Activated T-helper 17 cell treated with anti-CD3 and anti-CD28 coated beads, Interleukin-2, amount 50 U/mL, for 72 hours (primary cell): ENCODE data around the gene ABCC4. TPM values are rescaled to one million over a fixed set of nuclear protein-coding genes. Genes with fewer than 3 reads are reported as not detected.

Source experiments
- ATAC-seq: fragments of 150-1000 bp; cut with Tn5 transposase; replicated peaks from 2 replicates; pipeline ENCODE4 v1.10.0; 2021; ENCODE audit warnings: mild to moderate bottlenecking, moderate library complexity
- H3K27ac Mint-ChIP-seq: one replicate; pipeline ENCODE4 v1.8.0; 2022; ENCODE audit warnings: mixed read lengths
- H3K27me3 Mint-ChIP-seq: one replicate; pipeline ENCODE4 v1.8.0; 2022; ENCODE audit warnings: mixed read lengths
- H3K36me3 Mint-ChIP-seq: one replicate; pipeline ENCODE4 v1.8.0; 2022; ENCODE audit warnings: low read depth, mild to moderate bottlenecking, mixed read lengths
- H3K4me1 Mint-ChIP-seq: one replicate; pipeline ENCODE4 v1.8.0; 2022; ENCODE audit warnings: mixed read lengths
- H3K4me3 Mint-ChIP-seq: one replicate; pipeline ENCODE4 v1.8.0; 2022; ENCODE audit warnings: mild to moderate bottlenecking, mixed read lengths
- H3K9me3 Mint-ChIP-seq: one replicate; pipeline ENCODE4 v1.8.0; 2022; ENCODE audit warnings: mixed read lengths
- total RNA-seq, 2 donors: library from RNA; stranded (reverse); gene quantifications; one replicate each; pipeline ENCODE4 v1.2.3, GENCODE V29; 2022

Gene ABCC4
- total RNA-seq, 2 donors from 2014 or later, result 6.5 to 14.4 TPM

DNA sequence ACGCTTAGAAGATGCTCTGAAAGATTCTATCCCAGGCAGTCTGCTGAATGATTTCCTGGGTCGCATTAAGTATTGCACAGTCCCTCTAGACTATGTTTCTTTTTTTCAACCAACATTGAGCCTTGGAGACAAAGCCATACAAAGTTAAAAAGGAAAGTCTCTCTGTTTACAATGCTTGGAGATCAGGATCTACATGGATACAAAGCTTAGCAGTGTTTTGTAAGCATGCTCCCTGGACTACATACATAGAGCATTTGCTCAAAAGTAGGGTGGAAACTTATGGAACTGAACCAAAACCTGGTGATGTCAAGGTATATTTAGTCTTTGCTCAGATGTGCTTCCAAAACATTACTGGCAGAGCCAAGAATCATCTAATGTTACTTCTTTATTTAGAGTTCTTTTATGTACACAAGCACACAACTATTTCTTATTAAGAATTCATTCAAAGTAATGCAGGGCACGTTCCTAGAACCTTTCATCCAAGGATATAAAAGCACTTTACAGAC lies 241.2 kb downstream of the ABCC4 start:
- H3K27ac Mint-ChIP-seq, result no peak overlapping the region
- no peaks in the 10 kb centered on the region for H3K9me3 Mint-ChIP-seq
- no peak overlapping the region for H3K4me3 Mint-ChIP-seq
- ATAC-seq, result no peak
- H3K4me1 Mint-ChIP-seq, result no peaks in the 10 kb centered on the region
- H3K27me3 Mint-ChIP-seq, result no peaks in the 10 kb centered on the region
- peaks cover 29% of the 10 kb centered on the region for H3K36me3 Mint-ChIP-seq

DNA sequence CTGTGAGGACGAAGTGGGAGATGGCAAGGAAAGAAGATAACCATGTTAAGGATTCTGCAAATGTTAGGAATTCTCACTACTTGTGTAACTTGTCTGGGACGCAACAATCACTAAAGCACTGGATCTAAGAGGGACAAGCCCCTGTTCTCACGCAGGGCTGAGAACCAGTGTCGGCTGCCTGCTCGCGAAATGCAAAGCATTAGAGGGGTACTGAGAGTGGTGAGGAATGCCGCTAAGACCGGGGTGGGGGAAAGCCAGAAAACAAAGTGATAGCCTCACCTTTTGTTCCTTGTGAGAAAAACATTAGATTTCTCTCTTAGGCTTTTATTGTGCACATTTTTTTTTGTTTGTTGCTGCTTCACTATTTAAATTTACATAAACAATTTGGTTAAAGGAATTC lies 241.9 kb downstream of the ABCC4 start:
- Mint-ChIP-seq H3K9me3 (no peaks in the 10 kb centered on the region), H3K4me3 (no peak overlapping the region), H3K4me1 (no peaks in the 10 kb centered on the region), H3K27me3 (no peaks in the 10 kb centered on the region), H3K36me3 (peaks cover 29% of the 10 kb centered on the region), H3K27ac (no peak overlapping the region)
- no peak for ATAC-seq

DNA sequence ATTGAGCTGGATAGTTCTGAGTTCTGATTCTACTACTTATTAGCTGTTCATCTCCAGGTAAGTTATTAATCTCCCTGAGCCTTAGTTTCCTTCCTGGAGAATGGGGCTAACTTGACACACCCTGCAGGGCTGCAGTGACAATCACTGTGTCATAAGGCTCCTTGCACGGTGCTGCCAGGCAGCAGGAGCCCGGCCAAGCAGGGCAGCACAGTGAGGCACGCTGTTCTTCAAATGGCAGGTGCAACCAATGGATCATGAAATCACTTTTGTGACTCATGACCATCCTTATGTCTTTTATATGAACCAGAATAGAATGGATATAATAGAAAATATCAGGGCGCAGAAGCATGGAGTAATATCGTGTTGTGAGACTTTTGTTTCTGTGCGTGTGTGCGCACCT lies 242.6 kb downstream of the ABCC4 start:
- no peaks in the 10 kb centered on the region for H3K9me3 Mint-ChIP-seq
- H3K36me3 Mint-ChIP-seq, result peaks cover 29% of the 10 kb centered on the region
- no peaks in the 10 kb centered on the region for H3K27me3 Mint-ChIP-seq
- no peaks in the 10 kb centered on the region for H3K4me1 Mint-ChIP-seq
- no peak overlapping the region for H3K4me3 Mint-ChIP-seq
- no peak overlapping the region for H3K27ac Mint-ChIP-seq
- no peak for ATAC-seq

- Mint-ChIP-seq H3K36me3 (peaks cover 14% of the 10 kb centered on the region), H3K4me1 (no peaks in the 10 kb centered on the region)
Measured at GRCh38 chr13:95056266-95056665, 245.0 kb downstream of the ABCC4 start.

DNA sequence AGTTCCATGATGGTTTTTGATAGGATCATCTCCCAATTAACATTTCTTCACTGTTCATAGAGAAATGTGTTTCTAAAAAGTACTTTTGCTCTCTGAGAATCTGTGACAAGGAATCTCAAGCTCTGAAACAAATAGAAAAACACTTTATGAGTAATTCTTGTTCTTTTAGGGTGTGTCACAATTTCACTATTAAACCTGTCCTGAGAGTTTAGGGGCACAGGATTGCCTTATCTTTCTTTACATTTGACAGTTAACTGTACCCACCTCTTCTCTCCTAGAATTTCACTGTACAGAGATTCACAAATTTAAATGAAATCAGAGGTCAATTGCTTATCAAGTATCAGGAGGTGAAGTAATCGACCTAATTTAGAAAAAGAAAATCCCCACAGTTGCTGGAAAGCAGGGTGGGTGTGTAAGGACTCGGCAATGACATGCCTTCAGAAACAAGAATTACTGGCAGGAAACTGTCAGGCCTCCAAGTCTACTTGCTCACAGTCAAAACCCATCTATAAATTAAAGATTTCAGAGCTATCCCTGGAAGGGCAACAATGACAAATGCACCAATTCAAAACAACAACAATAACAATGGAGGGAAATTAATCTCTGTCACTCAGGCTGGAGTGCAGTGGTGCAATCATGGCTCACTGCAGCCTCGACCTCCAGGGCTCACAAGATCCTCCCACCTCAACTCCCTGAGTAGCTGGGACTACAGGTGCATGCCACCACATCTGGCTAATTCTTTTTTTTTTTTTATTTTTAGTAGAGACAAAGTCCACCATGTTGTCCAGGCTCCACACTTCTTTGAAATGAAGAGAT lies 250.2 kb downstream of the ABCC4 start:
- peak; percentile 83 for ATAC-seq
- no peaks in the 10 kb centered on the region for H3K9me3 Mint-ChIP-seq
- peaks cover 22% of the 10 kb centered on the region for H3K36me3 Mint-ChIP-seq
- peak overlapping the region; percentile 59 for H3K4me3 Mint-ChIP-seq
- H3K27me3 Mint-ChIP-seq, result no peaks in the 10 kb centered on the region
- peaks cover 14% of the 10 kb centered on the region for H3K4me1 Mint-ChIP-seq
- H3K27ac Mint-ChIP-seq, result peak overlapping the region; percentile 97

More at GRCh38 chr13:95056266-95056665, 245.0 kb downstream of the ABCC4 start:
- H3K27me3 Mint-ChIP-seq, result no peaks in the 10 kb centered on the region
- no peak for ATAC-seq
- no peaks in the 10 kb centered on the region for H3K9me3 Mint-ChIP-seq
- H3K27ac Mint-ChIP-seq, result no peak overlapping the region
- H3K4me3 Mint-ChIP-seq, result no peak overlapping the region

DNA sequence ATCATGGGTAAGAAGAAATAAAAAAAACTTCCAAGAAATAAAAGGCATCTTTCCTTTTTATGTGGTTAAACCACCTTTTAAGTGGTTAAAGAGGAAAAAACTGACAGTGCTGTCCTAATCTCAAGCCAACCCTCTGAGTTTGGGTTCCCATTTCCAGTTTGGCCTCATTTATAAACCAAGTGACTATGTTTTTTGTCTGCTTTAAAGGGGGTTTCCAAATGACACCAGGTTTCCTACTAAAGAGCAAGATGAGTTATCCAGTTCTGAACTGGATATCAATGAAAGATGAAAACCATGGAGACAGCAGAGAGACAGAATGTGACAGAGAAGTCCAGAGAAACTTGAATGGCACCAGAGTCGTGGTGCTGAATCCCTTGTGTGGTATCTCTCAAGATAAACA lies 251.5 kb downstream of the ABCC4 start:
- Mint-ChIP-seq H3K27ac (peak overlapping the region; percentile 97), H3K4me1 (peaks cover 14% of the 10 kb centered on the region), H3K27me3 (no peaks in the 10 kb centered on the region), H3K4me3 (peak overlapping the region; percentile 59), H3K36me3 (peaks cover 22% of the 10 kb centered on the region), H3K9me3 (no peaks in the 10 kb centered on the region)
- peak; percentile 60 for ATAC-seq

DNA sequence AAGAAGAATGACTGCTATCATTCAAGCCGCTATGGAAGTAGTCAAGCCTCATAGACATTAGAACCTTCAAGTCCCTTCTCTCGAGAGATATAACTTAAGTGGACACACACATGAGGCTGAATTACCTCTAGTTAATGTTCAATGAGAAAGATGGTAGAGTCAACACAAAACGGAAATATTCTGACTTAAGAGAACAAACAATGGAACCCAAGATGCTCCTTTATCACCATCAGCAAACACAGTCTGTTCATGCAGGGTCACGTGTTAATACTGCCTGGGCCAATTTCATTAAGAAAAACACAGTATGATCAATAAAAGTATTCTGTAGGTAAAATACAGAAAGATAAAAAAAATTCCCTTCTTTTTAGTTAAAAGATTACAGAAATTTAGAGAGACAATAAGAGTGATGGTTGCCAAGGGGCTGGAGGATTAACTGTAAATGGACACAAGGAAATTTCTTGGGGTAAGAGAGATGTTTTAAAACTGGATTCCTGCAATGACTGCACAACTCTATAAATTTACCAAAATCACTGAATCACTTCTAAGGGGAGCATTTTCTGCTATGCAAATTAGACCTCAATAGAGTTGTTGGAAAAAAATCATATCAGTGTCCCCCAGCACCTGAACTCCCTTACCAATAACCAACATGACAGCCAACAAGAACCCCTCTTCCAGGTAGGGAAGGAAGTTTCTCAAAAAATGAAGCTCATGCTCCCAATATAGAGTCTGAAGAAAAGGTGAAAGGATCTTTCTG lies 256.6 kb downstream of the ABCC4 start:
- no peaks in the 10 kb centered on the region for H3K9me3 Mint-ChIP-seq
- H3K27me3 Mint-ChIP-seq, result no peaks in the 10 kb centered on the region
- H3K27ac Mint-ChIP-seq, result no peak overlapping the region
- H3K4me1 Mint-ChIP-seq, result no peaks in the 10 kb centered on the region
- peak; percentile 52 for ATAC-seq
- no peak overlapping the region for H3K4me3 Mint-ChIP-seq
- H3K36me3 Mint-ChIP-seq, result peaks cover 52% of the 10 kb centered on the region

- Mint-ChIP-seq H3K9me3 (no peaks in the 10 kb centered on the region), H3K27ac (no peak overlapping the region)
- no peak for ATAC-seq
Measured at GRCh38 chr13:95039415-95039814, 261.8 kb downstream of the ABCC4 start.

DNA sequence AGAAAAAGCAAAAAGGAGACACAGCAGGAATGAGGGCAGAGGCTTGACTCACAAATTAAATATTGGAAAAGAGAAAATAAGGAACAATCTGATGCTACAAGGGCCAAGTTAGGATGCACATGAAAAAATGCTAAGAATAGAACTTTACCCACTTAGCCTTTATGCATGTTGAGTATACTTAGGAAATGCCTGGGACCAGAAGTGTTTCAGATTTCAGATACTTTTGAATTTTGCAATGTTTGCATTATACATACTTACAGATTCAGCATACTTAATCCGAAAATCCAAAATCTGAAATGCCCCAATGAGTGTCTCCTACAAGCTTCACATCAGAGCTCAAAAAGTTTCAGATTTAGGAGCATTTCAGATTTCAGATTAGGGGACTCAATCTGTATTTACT lies 262.3 kb downstream of the ABCC4 start:
- no peak for ATAC-seq
- H3K27me3 Mint-ChIP-seq, result no peaks in the 10 kb centered on the region
- H3K9me3 Mint-ChIP-seq, result no peaks in the 10 kb centered on the region
- H3K36me3 Mint-ChIP-seq, result peaks cover 62% of the 10 kb centered on the region
- no peak overlapping the region for H3K27ac Mint-ChIP-seq
- H3K4me1 Mint-ChIP-seq, result no peaks in the 10 kb centered on the region
- no peak overlapping the region for H3K4me3 Mint-ChIP-seq

More at GRCh38 chr13:95039415-95039814, 261.8 kb downstream of the ABCC4 start:
- H3K4me3 Mint-ChIP-seq, result no peak overlapping the region
- H3K4me1 Mint-ChIP-seq, result no peaks in the 10 kb centered on the region
- peaks cover 62% of the 10 kb centered on the region for H3K36me3 Mint-ChIP-seq
- no peaks in the 10 kb centered on the region for H3K27me3 Mint-ChIP-seq

DNA sequence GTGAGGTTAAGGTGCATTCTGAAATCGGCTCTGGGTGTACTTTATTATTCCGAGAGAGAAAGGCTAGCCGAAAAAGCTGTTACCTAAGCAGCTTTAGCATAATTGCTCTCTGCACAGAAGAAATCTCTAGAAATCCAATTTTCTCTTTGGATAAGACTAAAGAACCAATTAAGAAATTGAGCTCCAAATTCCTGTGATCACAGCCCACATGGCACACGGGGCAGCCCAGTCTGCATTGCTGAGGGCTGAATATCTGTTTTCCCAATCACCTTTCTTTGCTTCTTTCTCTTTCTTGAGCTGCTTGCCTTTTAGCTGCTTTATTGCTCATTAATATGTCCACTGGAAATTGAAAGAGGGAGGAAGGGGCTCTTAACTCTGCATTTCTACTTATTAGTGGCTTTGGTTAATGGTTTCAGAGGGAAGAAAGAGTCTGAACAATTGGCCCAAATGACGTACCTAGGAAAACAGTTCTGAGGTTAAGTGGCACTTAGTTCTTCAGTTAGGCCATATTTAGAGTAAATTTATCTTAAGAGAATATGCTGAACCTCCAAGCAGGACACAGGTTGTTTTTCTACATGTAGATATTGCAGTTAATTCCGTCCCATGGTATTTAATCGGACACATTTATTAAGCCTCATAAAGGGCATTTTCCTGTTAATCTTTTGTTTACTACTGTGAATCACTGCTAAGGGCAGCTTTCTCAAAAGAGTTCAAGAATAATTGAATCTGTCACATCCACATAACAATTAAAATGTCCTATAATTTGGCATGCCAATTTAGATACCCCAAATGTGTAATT lies 265.7 kb downstream of the ABCC4 start:
- Mint-ChIP-seq H3K27ac (no peak overlapping the region), H3K4me1 (no peaks in the 10 kb centered on the region), H3K9me3 (no peaks in the 10 kb centered on the region), H3K4me3 (no peak overlapping the region), H3K27me3 (no peaks in the 10 kb centered on the region), H3K36me3 (peaks cover 36% of the 10 kb centered on the region)
- ATAC-seq, result no peak

DNA sequence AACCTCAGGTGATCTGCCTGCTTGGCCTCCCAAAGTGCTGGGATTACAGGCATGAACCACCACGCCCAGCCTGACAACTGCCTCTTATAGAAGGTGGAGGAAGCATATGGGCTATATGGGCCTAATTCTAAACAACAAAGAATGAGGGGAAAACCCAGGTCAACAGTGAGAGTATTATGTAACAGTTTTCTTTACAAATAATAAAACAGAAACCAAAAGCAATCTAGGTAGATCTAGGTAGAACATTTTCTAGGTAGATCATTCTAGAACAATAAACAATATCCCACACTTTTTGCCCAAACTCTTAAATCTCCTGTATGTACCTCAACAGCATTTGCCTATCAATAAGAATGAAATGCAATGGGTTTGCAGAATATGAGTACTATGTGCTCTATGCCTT lies 267.4 kb downstream of the ABCC4 start:
- Mint-ChIP-seq H3K4me1 (no peaks in the 10 kb centered on the region), H3K9me3 (no peaks in the 10 kb centered on the region), H3K36me3 (peaks cover 24% of the 10 kb centered on the region), H3K27me3 (no peaks in the 10 kb centered on the region), H3K4me3 (no peak overlapping the region), H3K27ac (no peak overlapping the region)
- ATAC-seq, result no peak

DNA sequence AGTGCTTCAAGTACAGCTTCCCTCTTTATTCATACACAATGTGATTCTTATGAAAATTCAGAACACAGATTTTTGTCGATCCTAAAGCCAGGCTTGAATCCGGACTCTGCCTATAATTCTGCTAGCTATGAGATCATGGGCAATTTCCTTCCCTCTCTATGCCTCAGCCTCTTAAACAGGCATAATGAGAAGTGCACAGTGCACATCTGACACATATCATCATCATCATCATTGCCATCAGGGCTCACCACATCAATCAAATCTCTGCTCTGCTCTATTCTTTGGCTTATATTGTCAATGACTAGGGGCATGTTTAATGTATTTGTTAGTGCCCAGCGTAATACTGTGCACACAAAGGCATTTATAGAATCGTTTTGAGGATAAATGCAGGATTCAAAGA lies 269.1 kb downstream of the ABCC4 start:
- H3K27me3 Mint-ChIP-seq, result no peaks in the 10 kb centered on the region
- H3K4me1 Mint-ChIP-seq, result no peaks in the 10 kb centered on the region
- ATAC-seq, result no peak
- H3K36me3 Mint-ChIP-seq, result peaks cover 15% of the 10 kb centered on the region
- no peak overlapping the region for H3K4me3 Mint-ChIP-seq
- H3K9me3 Mint-ChIP-seq, result no peaks in the 10 kb centered on the region
- no peak overlapping the region for H3K27ac Mint-ChIP-seq

DNA sequence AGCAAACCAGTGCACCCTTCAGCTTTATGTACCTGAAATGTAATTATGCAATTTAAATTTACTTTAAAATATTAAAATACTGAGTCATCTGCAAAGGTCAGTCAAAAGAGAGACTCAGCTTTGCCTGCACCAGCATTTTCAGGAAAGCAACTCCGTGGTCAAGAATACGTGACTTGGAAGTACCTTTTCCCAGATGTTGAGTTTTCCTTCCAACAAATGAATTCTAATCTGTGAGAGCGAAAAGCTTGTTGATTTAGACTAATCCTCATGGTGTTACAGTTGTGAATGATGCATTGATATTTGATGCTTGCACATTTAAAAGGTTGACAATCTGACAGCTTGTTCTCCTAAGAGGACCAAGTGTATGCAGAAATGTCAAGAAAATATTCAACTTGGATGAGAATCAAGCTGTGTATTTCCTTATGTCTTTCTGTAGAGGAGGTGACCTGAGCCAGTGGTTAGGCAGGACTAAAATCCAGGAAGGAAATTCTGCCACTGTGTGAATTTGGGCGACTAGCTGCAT lies 270.4 kb downstream of the ABCC4 start:
- Mint-ChIP-seq H3K9me3 (no peaks in the 10 kb centered on the region), H3K4me3 (no peak overlapping the region), H3K27ac (no peak overlapping the region), H3K27me3 (no peaks in the 10 kb centered on the region), H3K4me1 (no peaks in the 10 kb centered on the region), H3K36me3 (peaks cover 15% of the 10 kb centered on the region)
- ATAC-seq, result no peak

DNA sequence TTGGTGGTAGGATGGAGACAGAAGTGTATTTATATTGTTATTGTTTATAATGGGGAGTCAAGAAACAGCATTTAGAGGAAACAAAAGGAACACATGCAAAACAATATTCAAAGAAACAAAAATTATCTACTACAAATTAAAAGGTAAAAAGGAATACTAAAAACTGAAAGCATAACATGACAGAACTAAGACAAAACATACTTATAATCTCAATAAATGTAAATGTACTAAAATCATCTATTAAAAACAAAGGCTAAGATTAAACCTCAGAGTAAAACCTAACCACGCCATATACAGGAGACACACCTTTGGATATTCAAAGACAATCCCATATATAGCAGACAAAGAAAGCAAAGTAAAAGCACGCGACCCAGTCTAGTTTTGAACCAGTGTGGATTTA lies 273.6 kb downstream of the ABCC4 start:
- Mint-ChIP-seq H3K4me1 (no peaks in the 10 kb centered on the region), H3K36me3 (peaks cover 11% of the 10 kb centered on the region), H3K27me3 (no peaks in the 10 kb centered on the region), H3K9me3 (no peaks in the 10 kb centered on the region), H3K4me3 (no peak overlapping the region), H3K27ac (no peak overlapping the region)
- no peak for ATAC-seq
